OCI-LY3 (cell line): ENCODE measurements around the gene CYB5D1.

Experiments
- H2AFZ ChIP-seq: fragments of 200-600, 300-600 bp; shearing (Covaris generic); 2 replicates; pipeline ENCODE4 v1.6.0; 2014; ENCODE audit warnings: antibody characterized with exemption, low read depth, low read length
- H3K27ac ChIP-seq: fragments of 200-600, 300-600 bp; sonication (generic); 2 replicates; pipeline ENCODE4 v1.5.1; 2014; ENCODE audit warnings: mild to moderate bottlenecking, low read length, moderate library complexity, mixed read lengths
- H3K27me3 ChIP-seq: fragments of 200-600, 300-600 bp; sonication (generic); 2 replicates; pipeline ENCODE4 v1.6.1; 2014; ENCODE audit warnings: low read depth, low read length, mixed read lengths
- H3K36me3 ChIP-seq: fragments of 200-600, 300-600 bp; sonication (generic); replicated peaks from 2 replicates; pipeline ENCODE3; 2014; ENCODE audit warnings: low read depth, low read length, mixed read lengths
- H3K4me1 ChIP-seq: fragments of 300-600, 200-600 bp; sonication (generic); 2 replicates; pipeline ENCODE4 v1.6.1; 2014; ENCODE audit warnings: low read length, mixed read lengths
- H3K4me2 ChIP-seq: fragments of 200-600, 300-600 bp; sonication (generic); 2 replicates; pipeline ENCODE4 v1.6.1; 2014; ENCODE audit warnings: low read length, mixed read lengths
- H3K4me3 ChIP-seq: fragments of 300-600, 200-600 bp; sonication (generic); 2 replicates; pipeline ENCODE4 v1.5.1; 2014; ENCODE audit warnings: antibody characterized with exemption, mild to moderate bottlenecking, low read length, moderate library complexity
- H3K79me2 ChIP-seq: fragments of 300-600, 200-600 bp; shearing (Covaris generic); 2 replicates; pipeline ENCODE4 v1.6.1; 2014; ENCODE audit warnings: mild to moderate bottlenecking, low read length, mixed read lengths
- H3K9ac ChIP-seq: fragments of 300-600, 200-600 bp; shearing (Covaris generic); 2 replicates; pipeline ENCODE4 v1.6.0; 2014; ENCODE audit warnings: mild to moderate bottlenecking, low read length, moderate library complexity
- H3K9me3 ChIP-seq: fragments of 200-600, 300-600 bp; shearing (Covaris generic); 2 replicates; pipeline ENCODE4 v1.6.1; 2014; ENCODE audit warnings: low read length, mixed read lengths; ENCODE audit not compliant: insufficient read depth
- H4K20me1 ChIP-seq: fragments of 200-600, 300-600 bp; sonication (generic); 2 replicates; pipeline ENCODE4 v1.6.1; 2016; ENCODE audit warnings: low read length, mixed read lengths; ENCODE audit not compliant: insufficient read depth
- CTCF ChIP-seq: fragments of 200-600, 300-600 bp; sonication (generic); IDR thresholded peaks from 2 replicates; pipeline ENCODE4 v1.5.1; 2014; ENCODE audit warnings: antibody characterized with exemption, low read length, low read depth
- EZH2phosphoT487 ChIP-seq: fragments of 200-600 bp; shearing (Covaris generic); IDR thresholded peaks from 2 replicates; pipeline ENCODE4 v1.6.1; 2018; ENCODE audit warnings: antibody characterized with exemption, mixed run types, low read depth

CYB5D1 gene

GRCh38 chr17:7856011-7856810 is 1.6 kb upstream of the CYB5D1 start:
- peaks cover 20% of the 10 kb centered on the region for H3K79me2 ChIP-seq
- H3K36me3 ChIP-seq = peaks cover 25% of the 10 kb centered on the region
- H3K27ac ChIP-seq = peak overlapping the region; percentile 92
- H2AFZ ChIP-seq = no peak overlapping the region
- no peaks in the 10 kb centered on the region for H3K9me3 ChIP-seq
- no peaks in the 10 kb centered on the region for H3K27me3 ChIP-seq
- peak overlapping the region; percentile 90 for H3K9ac ChIP-seq
- H4K20me1 ChIP-seq = peaks cover 9% of the 10 kb centered on the region; the same call in 1 of the 2 replicates
- H3K4me1 ChIP-seq = peaks cover 23% of the 10 kb centered on the region
- TF ChIP-seq CTCF = no peak
- no peak for TF ChIP-seq EZH2phosphoT487
- H3K4me2 ChIP-seq = peak overlapping the region; percentile 96
- H3K4me3 ChIP-seq = peak overlapping the region; percentile 90

- peaks cover 17% of the 10 kb centered on the region for H3K79me2 ChIP-seq
- peak within 1 kb of the TSS; percentile 90 for H3K4me3 ChIP-seq
- TF ChIP-seq CTCF (peak; percentile 32), EZH2phosphoT487 (no peak)
- no peaks in the 10 kb centered on the region for H3K27me3 ChIP-seq
- peak within 1 kb of the TSS; percentile 92 for H3K27ac ChIP-seq
- H3K9me3 ChIP-seq = no peaks in the 10 kb centered on the region
- H3K36me3 ChIP-seq = peaks cover 20% of the 10 kb centered on the region
- peak within 1 kb of the TSS; percentile 93 for H2AFZ ChIP-seq
- peak within 1 kb of the TSS; percentile 96 for H3K4me2 ChIP-seq
- peak within 1 kb of the TSS; percentile 90 for H3K9ac ChIP-seq
- peaks cover 16% of the 10 kb centered on the region for H3K4me1 ChIP-seq
- peaks cover 5% of the 10 kb centered on the region; the same call in 1 of the 2 replicates for H4K20me1 ChIP-seq
Observed at GRCh38 chr17:7856811-7857712, 741 bp upstream of the CYB5D1 start, which contains the start of gene NAA38. Gene NAA38, minus strand, starts transcription at chr17:7857559. Its CDS starts 96 bp downstream, at chr17:7857463.

- Histone ChIP-seq H3K79me2 (peaks cover 10% of the 10 kb centered on the region; the same call in 1 of the 2 replicates), H2AFZ (no peak overlapping the region), H3K36me3 (peaks cover 8% of the 10 kb centered on the region), H3K4me1 (peaks cover 14% of the 10 kb centered on the region), H3K27me3 (no peaks in the 10 kb centered on the region), H3K4me3 (peak overlapping the region; percentile 90), H4K20me1 (no peaks in the 10 kb centered on the region), H3K27ac (peak overlapping the region; percentile 92), H3K9me3 (no peaks in the 10 kb centered on the region), H3K9ac (peak overlapping the region; percentile 90), H3K4me2 (peak overlapping the region; percentile 83)
- TF ChIP-seq EZH2phosphoT487 (no peak), CTCF (peak; percentile 28)
Observed at GRCh38 chr17:7858522-7858810, 663 bp downstream of the CYB5D1 start.

GRCh38 chr17:7859028-7859427 is 1.2 kb downstream of the CYB5D1 start:
- Histone ChIP-seq H3K9ac (peak overlapping the region; percentile 90), H3K4me1 (peaks cover 14% of the 10 kb centered on the region), H3K4me2 (peak overlapping the region; percentile 83), H2AFZ (no peak overlapping the region), H3K4me3 (peak overlapping the region; percentile 90), H3K27me3 (no peaks in the 10 kb centered on the region), H3K9me3 (no peaks in the 10 kb centered on the region), H4K20me1 (no peaks in the 10 kb centered on the region), H3K27ac (no peak overlapping the region), H3K36me3 (peaks cover 5% of the 10 kb centered on the region), H3K79me2 (peaks cover 10% of the 10 kb centered on the region; the same call in 1 of the 2 replicates)
- no peak for TF ChIP-seq EZH2phosphoT487
